Measurements from ENCODE around the gene GPATCH4.

- TF ChIP-seq ZNF274 (IDR thresholded peaks at IDR 0.05; ENCODE audit: low read depth, low read length) (no peak), YY1 (IDR thresholded peaks at IDR 0.05; ENCODE audit: insufficient read depth, insufficient read length) (no peak), SUZ12 (IDR thresholded peaks at IDR 0.05; ENCODE audit: extremely low read depth, insufficient read depth, insufficient read length) (no peak)
Measured at GRCh38 chr1:156626079-156626438, 24.8 kb upstream of the GPATCH4 start.
